ENCODE measurements around the gene NCS1. TPM values are rescaled to one million over a fixed set of nuclear protein-coding genes. Genes with fewer than 3 reads are reported as not detected.
A peak's percentile ranks its signal among the peaks of the same experiment; 100 is the strongest.
"Not testable (repeated sequence)": the region's sequence is repeated elsewhere in the genome, so short reads cannot be mapped to it uniquely, and the experiment has no call there.

NCS1 gene
- total RNA-seq, 1 donor from 2014 or later, result 59.7 TPM

DNA sequence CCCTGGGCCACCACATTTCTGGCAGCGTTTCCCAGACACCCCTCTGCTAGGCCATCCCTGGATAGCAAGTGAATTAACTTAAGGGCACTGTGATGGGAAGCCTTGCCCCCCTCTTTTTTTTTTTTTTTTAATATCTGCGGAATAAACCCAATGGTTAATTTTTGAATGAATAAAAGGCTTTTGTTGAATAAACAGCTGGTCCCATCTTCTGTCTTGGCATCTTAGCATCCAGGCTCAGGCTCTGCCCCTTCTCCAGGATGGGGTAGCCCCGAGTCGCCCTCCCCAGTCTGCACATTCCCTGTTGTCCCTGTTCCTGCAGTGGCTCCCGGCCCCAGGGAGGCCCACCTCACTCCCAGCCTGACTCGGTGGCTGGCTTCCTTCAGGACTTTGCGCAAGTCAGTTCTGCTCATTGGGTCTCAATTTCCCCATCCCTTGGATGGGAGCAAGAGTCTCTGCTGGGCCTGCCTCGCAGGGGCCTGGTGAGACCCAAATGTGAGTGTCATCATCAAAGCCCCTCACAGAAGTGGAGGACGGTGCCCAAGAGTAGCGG lies 64.3 kb downstream of the NCS1 start:
- no peak for DNase-seq (ENCODE audit: low read depth)

DNA sequence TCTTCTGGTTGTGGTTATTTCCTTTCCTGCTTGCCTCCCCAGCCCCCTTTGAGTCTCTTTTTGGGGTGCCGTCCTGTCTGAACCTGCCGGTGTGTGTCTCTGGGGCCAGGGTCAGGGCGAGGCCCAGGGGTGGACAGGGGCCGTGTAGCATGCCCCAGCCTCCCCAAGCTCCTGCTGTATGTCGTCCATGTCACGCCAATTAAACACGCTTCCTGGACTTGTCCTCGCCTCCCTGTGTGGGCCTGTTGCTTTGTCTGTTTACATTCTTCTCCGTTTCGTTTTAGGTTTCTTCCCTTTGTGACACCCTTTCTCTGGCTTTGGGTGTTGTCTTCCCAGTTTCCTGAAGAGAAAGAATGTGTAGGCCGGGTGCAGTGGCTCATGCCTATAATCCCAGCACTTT lies 64.9 kb downstream of the NCS1 start:
- no peak for DNase-seq (ENCODE audit: low read depth)

DNA sequence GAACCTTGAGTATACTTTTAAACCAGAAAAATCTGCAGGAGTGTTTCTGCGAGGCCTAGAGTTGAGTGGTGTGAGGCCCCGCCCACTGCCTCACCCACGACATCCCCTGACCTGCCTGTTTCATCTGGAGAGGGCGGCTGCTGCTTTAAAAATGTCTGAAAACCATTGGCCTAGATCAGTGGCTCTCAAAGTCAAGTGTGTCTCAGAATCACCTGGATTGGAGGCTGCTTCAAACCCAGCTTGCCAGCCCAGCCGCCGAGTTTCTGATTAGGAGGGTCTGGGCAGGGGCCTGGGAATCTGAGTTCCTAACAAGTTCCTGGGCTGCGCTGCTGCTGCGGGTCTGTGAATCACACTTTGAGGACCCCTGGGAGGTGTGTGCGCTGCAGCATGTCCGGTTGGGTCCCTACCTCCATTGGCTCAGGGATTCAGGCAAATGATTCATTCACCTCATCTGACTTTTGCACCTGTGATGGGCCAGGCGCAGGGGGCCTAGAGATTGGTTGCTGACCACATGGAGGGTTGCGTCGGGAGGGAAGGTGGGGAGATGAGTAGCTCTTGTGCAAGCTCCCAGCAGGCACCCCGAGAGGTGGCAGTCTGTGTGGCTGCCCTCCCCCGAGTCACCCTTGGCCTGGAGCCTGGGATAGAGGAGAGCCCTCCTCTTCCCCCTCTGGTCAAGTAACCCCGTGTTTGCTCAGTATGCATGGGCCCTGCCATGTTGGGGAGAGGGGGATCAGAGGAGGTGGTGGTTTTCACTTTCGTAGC lies 65.7 kb downstream of the NCS1 start:
- DNase-seq (ENCODE audit: low read depth), result no peak

- DNase-seq (ENCODE audit: low read depth), result no peak
Measured at GRCh38 chr9:130239363-130239695, 67.1 kb downstream of the NCS1 start.

- DNase-seq (ENCODE audit: low read depth), result no peak
Measured at GRCh38 chr9:130239741-130240241, 67.6 kb downstream of the NCS1 start.

DNA sequence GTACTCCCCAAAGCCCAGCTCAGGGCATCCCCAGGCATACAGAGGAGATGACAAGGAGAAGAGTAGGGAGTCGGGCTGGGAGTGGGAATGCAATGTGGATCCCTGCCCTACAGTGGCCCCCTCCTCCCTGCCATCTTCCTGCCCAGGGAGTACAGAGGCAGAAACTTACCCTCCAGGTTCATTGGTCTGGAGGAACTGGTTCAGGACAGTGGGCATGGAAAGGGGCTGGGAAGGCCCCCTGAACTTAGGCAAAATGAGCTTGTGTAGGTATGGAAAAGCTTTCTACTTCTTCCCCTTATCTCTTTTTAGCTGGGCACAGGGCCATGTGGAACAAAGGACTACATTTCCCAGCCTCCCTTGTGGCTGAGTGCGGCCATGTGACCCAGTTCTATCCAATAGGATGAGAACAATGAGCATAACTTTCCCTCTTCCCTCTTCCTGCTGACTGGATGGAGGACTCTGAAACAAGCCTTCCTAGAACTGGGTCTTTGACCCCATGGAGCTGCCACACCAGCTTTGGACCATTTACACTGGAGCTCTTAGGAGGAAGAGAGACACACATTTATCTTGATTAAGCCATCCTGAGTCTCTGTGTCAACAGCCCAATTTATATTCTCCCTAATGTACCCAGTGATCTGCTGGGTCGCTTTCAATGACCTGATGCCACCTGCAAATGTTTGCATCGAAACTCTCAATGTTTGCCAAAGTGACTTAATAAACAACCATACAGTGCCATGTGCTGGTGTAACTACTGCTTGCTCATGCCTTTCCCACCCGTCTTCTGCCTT lies 68.4 kb downstream of the NCS1 start:
- peak; percentile 69 for DNase-seq (ENCODE audit: low read depth)

- no peak for DNase-seq (ENCODE audit: low read depth)
Measured at GRCh38 chr9:130241198-130241535, 69.0 kb downstream of the NCS1 start.

DNA sequence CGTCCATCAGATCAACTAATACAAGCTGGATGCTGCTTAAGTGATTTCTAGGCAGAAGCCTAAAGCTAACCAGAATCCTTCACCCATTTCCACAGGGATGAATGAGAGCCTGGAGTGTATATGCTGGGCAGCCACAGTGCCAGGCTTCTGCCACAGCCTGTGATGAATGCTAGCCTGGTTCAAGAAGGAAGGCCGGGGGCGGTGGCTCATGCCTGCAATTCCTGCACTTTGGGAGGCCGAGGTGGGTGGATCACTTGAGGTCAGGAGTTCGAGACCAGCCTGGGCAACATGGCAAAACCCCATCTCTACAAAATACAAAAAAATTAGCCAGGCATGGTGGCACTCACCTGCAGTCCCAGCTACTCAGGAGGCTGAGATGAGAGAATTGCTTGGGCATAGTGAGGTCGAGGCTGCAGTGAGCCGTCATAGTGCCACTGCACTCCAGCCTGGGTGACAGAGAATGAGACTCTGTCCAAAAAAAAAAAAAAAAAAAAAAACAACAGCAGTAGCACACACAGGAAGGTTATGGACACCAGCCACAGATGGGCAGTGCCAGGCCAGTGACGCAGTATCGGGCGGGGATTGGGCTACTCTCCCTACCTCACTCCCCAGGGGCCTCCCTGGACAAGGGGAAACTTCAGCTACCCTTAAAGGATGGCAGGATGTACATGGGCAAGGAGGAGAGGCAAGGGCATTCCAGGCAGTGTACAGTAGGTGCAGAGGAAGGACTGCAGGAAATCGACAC lies 70.2 kb downstream of the NCS1 start:
- DNase-seq (ENCODE audit: low read depth), result no peak

DNA sequence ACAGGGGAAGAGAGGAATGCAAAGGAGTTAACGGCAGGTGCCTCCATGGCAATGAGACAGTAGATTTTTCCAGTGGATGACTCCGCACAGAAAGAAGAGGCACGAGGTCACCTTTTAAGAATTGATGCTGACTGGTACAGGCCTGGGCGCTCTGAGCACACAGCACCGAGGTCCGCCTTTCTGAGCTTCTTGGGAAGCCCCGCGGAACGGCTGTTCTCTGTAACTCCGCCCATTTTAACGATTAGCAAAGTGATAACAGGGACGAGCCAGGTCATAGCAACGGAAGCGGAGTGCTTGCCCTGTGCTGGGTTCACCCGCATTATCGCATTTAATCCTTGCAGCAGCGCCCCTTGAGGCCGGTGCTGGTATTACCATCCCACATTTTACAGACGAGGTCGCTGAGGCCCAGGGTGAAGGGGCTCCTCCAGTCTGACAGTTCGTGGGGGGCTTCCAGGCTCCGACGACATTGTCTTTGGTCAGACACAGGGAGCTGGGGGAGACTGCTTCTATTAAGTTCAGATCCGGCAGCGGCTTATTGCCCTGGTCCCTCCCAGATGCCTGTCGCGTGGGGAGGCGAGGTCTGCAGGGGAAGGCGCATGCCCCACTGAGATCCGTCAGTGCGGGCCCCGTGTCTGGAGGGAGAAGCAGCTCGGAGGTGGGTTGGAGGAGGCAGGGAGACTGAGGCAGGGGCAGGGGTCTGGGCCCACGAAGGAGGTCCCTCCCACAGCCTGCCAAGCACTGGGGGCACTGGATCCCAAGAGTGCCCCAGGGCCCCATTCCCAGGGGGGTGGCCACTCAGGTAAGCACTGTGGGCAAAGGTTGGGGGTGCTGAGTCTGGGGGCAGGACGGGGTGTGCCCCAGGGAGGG lies 71.0 kb downstream of the NCS1 start:
- peak; percentile 62 for DNase-seq (ENCODE audit: low read depth)

DNA sequence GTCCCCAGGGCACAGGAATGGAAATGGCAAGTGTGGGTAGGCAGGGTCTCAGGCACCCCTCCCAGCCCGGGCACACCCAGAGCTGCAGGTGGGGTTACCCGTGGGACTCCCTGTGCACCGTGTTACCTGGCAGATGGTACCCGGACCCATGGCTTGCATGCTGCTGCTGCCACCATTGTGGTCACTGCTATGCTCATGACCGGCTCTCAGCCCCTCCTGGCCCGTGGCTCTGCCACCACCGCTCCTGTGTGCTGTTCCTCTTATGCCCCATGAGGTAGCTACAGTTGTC lies 71.6 kb downstream of the NCS1 start:
- DNase-seq (ENCODE audit: low read depth), result no peak

DNA sequence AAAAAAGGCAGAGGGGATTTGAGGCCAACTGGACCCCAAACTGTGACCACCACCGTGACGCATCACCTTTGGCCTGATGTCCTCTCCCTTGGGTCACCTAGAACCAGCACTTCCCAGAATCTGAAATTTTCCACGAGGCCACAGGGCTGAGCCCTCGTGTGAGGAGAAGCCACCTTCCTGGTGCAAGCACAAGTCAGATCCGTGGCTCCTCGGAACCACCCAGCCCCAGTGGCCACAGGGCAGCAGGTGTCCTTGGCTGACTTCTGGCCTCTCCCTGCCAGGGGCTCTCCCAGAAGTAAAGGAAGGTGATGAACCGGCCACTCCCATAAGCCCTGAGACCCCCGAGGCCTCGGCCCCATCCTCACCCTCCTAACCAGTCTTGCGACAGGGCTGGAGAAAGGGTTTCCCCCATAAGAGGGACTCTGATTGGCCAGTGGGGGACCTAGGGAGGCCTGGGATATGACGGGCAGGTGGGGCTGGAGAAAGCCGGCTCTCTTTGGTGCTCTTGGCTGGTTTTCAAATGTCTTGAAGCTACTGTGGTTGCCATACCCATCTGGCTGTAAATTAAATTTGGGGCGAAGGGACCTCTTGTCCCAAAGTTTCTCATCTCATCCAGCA lies 72.5 kb downstream of the NCS1 start:
- no peak for DNase-seq (ENCODE audit: low read depth)

DNA sequence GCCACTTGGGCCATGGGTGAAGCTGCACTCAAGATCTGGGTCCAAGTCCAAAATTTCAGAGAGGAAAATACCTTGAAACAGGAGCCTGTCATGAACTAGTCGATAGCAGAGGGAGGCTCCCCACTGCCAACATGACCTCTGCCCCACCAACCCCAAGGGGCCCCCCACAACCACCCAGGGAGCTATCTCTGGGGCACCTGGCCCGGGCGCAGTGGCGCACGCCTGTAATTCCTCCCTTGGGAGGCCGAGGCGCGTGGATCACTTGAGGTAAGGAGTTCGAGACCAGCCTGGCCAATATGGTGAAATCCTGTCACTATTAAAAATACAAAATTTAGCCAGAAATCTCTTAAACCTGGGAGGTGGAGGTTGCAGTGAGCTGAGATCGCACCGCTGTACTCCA lies 73.3 kb downstream of the NCS1 start:
- no peak for DNase-seq (ENCODE audit: low read depth)

DNA sequence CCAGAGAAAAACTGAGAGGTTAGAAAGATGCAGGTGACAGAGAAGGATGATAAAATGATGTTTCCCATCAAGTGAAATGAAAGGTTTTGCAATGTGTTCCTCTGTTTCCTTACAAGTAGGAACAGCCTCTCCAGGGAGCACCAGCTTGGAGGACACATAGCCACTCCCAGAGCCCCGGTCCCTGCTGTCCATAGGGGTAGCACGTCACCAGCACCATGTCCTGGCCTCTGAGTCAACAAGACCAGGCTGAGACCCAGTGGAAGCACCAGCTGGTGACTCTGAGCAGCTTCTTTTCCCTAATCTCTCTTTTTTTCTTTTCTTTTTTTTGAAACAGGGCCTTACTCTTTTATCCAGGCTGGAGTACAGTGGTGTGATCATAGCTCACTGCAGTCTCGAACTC lies 73.9 kb downstream of the NCS1 start:
- no peak for DNase-seq (ENCODE audit: low read depth)

DNA sequence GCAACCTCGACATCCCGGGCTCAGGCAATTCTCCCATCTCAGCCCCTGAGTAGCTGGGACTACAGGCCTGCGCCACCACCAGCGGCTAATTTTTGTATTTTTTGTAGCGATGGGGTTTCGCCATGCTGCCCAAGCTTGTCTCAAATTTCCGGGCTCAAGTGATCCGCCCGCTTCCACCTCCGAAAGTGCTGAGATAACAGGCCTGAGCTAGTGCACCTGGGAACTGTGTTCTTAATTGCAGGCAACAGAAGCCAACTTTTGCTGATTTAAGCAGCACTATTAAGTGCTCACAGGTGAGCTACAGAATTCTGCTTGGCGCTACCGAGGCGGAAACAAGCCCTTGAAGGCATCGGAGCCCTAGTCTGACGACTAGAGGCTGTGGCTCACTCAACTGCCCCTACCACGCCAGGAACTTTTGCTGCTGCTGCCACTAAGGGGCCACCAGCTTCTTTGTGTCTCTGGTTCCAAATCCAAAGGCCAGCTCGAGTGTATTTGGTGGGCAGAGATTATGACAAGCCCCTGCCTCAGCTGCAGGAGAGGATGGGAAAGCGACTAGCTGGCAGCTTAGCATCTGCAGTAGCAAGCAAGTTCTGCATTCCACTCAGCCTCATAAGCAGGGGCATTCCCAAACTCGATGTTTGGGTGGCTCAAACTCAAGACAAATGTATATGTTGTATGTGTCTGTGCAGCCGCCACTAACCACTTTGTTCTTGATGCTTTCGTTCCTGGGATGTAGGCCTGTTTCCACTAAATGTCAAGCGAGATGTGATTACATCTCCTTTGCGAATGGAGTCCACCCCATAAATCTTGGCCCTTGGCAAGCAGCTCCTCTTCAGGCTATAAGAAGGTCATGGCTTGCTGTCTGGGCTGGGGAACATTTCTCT lies 82.8 kb downstream of the NCS1 start:
- no peak for DNase-seq (ENCODE audit: low read depth)

GRCh38 chr9:130255631-130256134 lies 83.5 kb downstream of the NCS1 start:
- no peak for DNase-seq (ENCODE audit: low read depth)

GRCh38 chr9:130256644-130257043 lies 84.4 kb downstream of the NCS1 start:
- no peak for DNase-seq (ENCODE audit: low read depth)

GRCh38 chr9:130258137-130258536 lies 85.9 kb downstream of the NCS1 start:
- not testable (repeated sequence) for DNase-seq (ENCODE audit: low read depth)

GRCh38 chr9:130259044-130259443 lies 86.8 kb downstream of the NCS1 start:
- DNase-seq (ENCODE audit: low read depth), result no peak

Measured in myocyte (in vitro differentiated cells).